HCT116 (cell line): ENCODE measurements around the gene CCL20. TPM values are rescaled to one million over a fixed set of nuclear protein-coding genes. Genes with fewer than 3 reads are reported as not detected.

Source experiments
- ATAC-seq: fragments of 200-7000 bp; cut with Tn5 transposase; 2 replicates; pipeline ENCODE4 v1.9.1; 2020; ENCODE audit warnings: mild to moderate bottlenecking, moderate library complexity
- BruUV-seq: library from RNA; stranded (reverse); fragments of 400-500 nt; replicated peaks from 2 replicates; lab custom pipeline; 2021; lab: Mats Ljungman, UMichigan
- CTCF ChIA-PET: fragments of 300-600 bp; sonication (Branson Sonifier 250); formaldehyde crosslinking; loops from one replicate; lab custom pipeline; 2021; ENCODE audit warnings: antibody characterized with exemption; lab: Charles Lee
- POLR2A ChIA-PET: fragments of 300-600, 350-600 bp; sonication (Branson Sonifier 250); formaldehyde crosslinking; loops from one replicate; lab custom pipeline; 2021; ENCODE audit warnings: antibody characterized with exemption; lab: Charles Lee
- RAD21 ChIA-PET, 2 experiments: fragments of 300-600 bp; sonication (Branson Sonifier 250); formaldehyde crosslinking; loops; one replicate each; lab custom pipeline; 2023; ENCODE audit warnings: low total read pairs in 2 of 2; ENCODE audit not compliant: uncharacterized antibody in 2 of 2, unreplicated experiment in 2 of 2, low non-redundant PET in 1 of 2; lab: Charles Lee
- DNase-seq: peaks from one replicate; pipeline ENCODE4 v3.0.0-alpha.2; 2010; ENCODE audit warnings: low read depth, low spot score
- H2AFZ ChIP-seq: fragments of 200-600 bp; shearing (Covaris generic), sonication (generic); 2 replicates; pipeline ENCODE4 v1.6.1; 2017; ENCODE audit warnings: low read depth, mixed run types, mixed read lengths, antibody characterized with exemption, low read length; ENCODE audit not compliant: poor library complexity, severe bottlenecking
- H3K27ac ChIP-seq: 2 replicates; pipeline ENCODE4 v1.5.1; 2012; ENCODE audit warnings: low read depth, low read length
- H3K27me3 ChIP-seq: fragments of 200-600 bp; sonication (generic); 2 replicates; pipeline ENCODE4 v1.6.1; 2016; ENCODE audit warnings: mixed run types, low read length, mixed read lengths; ENCODE audit not compliant: insufficient read depth
- H3K36me3 ChIP-seq, 2 experiments: fragments of 200-500 bp in 1 of 2; fragments of 200-600 bp in 1 of 2; sonication (Bioruptor generic) in 1 of 2; sonication (generic) in 1 of 2; 2 replicates each; pipeline versions ENCODE4 v1.5.1 to v1.6.1; 2014 to 2016; ENCODE audit warnings: low read length in 2 of 2, inconsistent platforms in 1 of 2, mixed read lengths in 1 of 2, mixed run types in 1 of 2; ENCODE audit not compliant: insufficient read depth in 2 of 2, control insufficient read depth in 1 of 2
- H3K4me1 ChIP-seq, 2 experiments: fragments of 200-600 bp in 1 of 2; sonication (generic) in 1 of 2; 2 replicates each; pipeline versions ENCODE4 v1.5.1 to v1.6.1; 2012 to 2017; ENCODE audit warnings: low read length in 2 of 2, inconsistent platforms in 1 of 2, mild to moderate bottlenecking in 1 of 2, mixed read lengths in 1 of 2, mixed run types in 1 of 2, moderate library complexity in 1 of 2; ENCODE audit not compliant: insufficient read depth in 2 of 2, control insufficient read depth in 1 of 2
- H3K4me2 ChIP-seq: fragments of 200-600 bp; sonication (generic); 2 replicates; pipeline ENCODE4 v1.6.1; 2017; ENCODE audit warnings: mixed run types, low read length, mixed read lengths
- H3K4me3 ChIP-seq, 2 experiments: fragments of 200-600 bp in 1 of 2; sonication (generic) in 1 of 2; replicated peaks in 1 of 2; 2 replicates each; pipeline ENCODE4 v1.5.1; 2011 to 2016; ENCODE audit warnings: low read length in 2 of 2, control low read depth in 1 of 2, low read depth in 1 of 2, mild to moderate bottlenecking in 1 of 2, mixed read lengths in 1 of 2, mixed run types in 1 of 2
- H3K79me2 ChIP-seq: fragments of 200-600 bp; sonication (generic); 2 replicates; pipeline ENCODE4 v1.6.1; 2017; ENCODE audit warnings: mild to moderate bottlenecking, mixed run types, low read length, moderate library complexity, mixed read lengths; ENCODE audit not compliant: insufficient read depth
- H3K9ac ChIP-seq: fragments of 200-600 bp; sonication (generic); 2 replicates; pipeline ENCODE4 v1.6.1; 2016; ENCODE audit warnings: low read length, mixed read lengths
- H3K9me2 ChIP-seq: fragments of 200-600 bp; sonication (generic), shearing (Covaris generic); 2 replicates; pipeline ENCODE4 v1.6.1; 2017; ENCODE audit warnings: mixed run types, mild to moderate bottlenecking, moderate library complexity; ENCODE audit not compliant: insufficient read depth
- H3K9me3 ChIP-seq, 2 experiments: fragments of 200-500 bp in 1 of 2; fragments of 200-600 bp in 1 of 2; sonication (Bioruptor generic) in 1 of 2; sonication (generic) in 1 of 2; 2 replicates each; pipeline ENCODE4 v1.6.1; 2014 to 2017; ENCODE audit warnings: low read length in 2 of 2, mixed read lengths in 2 of 2, inconsistent platforms in 1 of 2, low read depth in 1 of 2, mild to moderate bottlenecking in 1 of 2, mixed run types in 1 of 2, moderate library complexity in 1 of 2; ENCODE audit not compliant: control insufficient read depth in 1 of 2, insufficient read depth in 1 of 2
- H4K20me1 ChIP-seq: fragments of 200-600 bp; sonication (generic), shearing (Covaris generic); 2 replicates; pipeline ENCODE4 v1.6.1; 2017; ENCODE audit warnings: mixed run types, mild to moderate bottlenecking, moderate library complexity; ENCODE audit not compliant: insufficient read depth
- CEBPB ChIP-seq: IDR thresholded peaks from 2 replicates; pipeline ENCODE4 v1.6.1; 2012; ENCODE audit warnings: low read depth
- CTCF ChIP-seq, 3 experiments: fragments of 200-600 bp in 1 of 3; sonication (generic) in 1 of 3; IDR thresholded peaks in 2 of 3; conservative IDR thresholded peaks in 1 of 3; 2 replicates each; pipeline ENCODE4 v1.5.1; 2012 to 2017; ENCODE audit warnings: low read depth in 2 of 3, low read length in 2 of 3, antibody characterized with exemption in 1 of 3, borderline replicate concordance in 1 of 3, control low read depth in 1 of 3, mild to moderate bottlenecking in 1 of 3, mixed read lengths in 1 of 3, mixed run types in 1 of 3, moderate library complexity in 1 of 3; ENCODE audit not compliant: insufficient read depth in 1 of 3
- POLR2A ChIP-seq: IDR thresholded peaks from 2 replicates; pipeline ENCODE4 v1.7.0; 2011; ENCODE audit warnings: borderline replicate concordance; ENCODE audit not compliant: insufficient read depth, insufficient read length; ENCODE audit errors: extremely low read depth
- REST ChIP-seq: IDR thresholded peaks from 2 replicates; pipeline ENCODE4 v1.6.1; 2012; ENCODE audit warnings: low read depth
- SRF ChIP-seq: IDR thresholded peaks from 2 replicates; pipeline ENCODE4 v1.6.1; 2012; ENCODE audit warnings: low read depth
- ZNF274 ChIP-seq: fragments of 200-500 bp; sonication (Bioruptor generic); IDR thresholded peaks from 2 replicates; pipeline ENCODE4 v1.6.1; 2014; ENCODE audit warnings: mild to moderate bottlenecking, low read depth, low read length, inconsistent platforms
- intact Hi-C: fragments of 100-400 bp; cut with micrococcal nuclease; formaldehyde crosslinking; loops from 2 replicates; pipeline ENCODE4 v1.10.0; 2022
- total RNA-seq: library from RNA; stranded (reverse); gene quantifications from one replicate; pipeline ENCODE4 v1.2.1, GENCODE V29; 2021; ENCODE audit not compliant: unreplicated experiment
- TF ChIP-seq, protein P1 (sequence below): IDR thresholded peaks from 2 replicates; pipeline ENCODE4 v1.6.1; 2011; ENCODE audit warnings: mild to moderate bottlenecking, low read length, moderate library complexity; ENCODE audit not compliant: insufficient replicate concordance; ENCODE audit errors: extremely low read depth
- TF ChIP-seq, protein P2 (sequence below): IDR thresholded peaks from 2 replicates; pipeline ENCODE4 v1.6.1; 2012

Gene CCL20
- total RNA-seq, 1 experiment from 2014 or later, result 0.30 TPM

GRCh38 chr2:227804975-227805374 is 8.7 kb upstream of the CCL20 start:
- no peak for TF ChIP-seq REST
- no peak for TF ChIP-seq SRF
- TF ChIP-seq, protein P1, sequence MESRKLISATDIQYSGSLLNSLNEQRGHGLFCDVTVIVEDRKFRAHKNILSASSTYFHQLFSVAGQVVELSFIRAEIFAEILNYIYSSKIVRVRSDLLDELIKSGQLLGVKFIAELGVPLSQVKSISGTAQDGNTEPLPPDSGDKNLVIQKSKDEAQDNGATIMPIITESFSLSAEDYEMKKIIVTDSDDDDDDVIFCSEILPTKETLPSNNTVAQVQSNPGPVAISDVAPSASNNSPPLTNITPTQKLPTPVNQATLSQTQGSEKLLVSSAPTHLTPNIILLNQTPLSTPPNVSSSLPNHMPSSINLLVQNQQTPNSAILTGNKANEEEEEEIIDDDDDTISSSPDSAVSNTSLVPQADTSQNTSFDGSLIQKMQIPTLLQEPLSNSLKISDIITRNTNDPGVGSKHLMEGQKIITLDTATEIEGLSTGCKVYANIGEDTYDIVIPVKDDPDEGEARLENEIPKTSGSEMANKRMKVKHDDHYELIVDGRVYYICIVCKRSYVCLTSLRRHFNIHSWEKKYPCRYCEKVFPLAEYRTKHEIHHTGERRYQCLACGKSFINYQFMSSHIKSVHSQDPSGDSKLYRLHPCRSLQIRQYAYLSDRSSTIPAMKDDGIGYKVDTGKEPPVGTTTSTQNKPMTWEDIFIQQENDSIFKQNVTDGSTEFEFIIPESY, result no peak
- TF ChIP-seq ZNF274, result no peak
- TF ChIP-seq CTCF (IDR thresholded peaks at IDR 0.05 in 2 of 3, conservative IDR thresholded peaks at IDR 0.05 in 1 of 3; ENCODE audit: borderline replicate concordance in 1 of 3, insufficient read depth in 1 of 3, low read depth in 2 of 3, low read length in 2 of 3), result no peak
- no peak for TF ChIP-seq POLR2A
- TF ChIP-seq, protein P2, sequence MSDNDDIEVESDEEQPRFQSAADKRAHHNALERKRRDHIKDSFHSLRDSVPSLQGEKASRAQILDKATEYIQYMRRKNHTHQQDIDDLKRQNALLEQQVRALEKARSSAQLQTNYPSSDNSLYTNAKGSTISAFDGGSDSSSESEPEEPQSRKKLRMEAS, result no peak
- TF ChIP-seq CEBPB, result no peak
- H3K4me2 ChIP-seq, result no peak overlapping the region
- no peak overlapping the region for H2AFZ ChIP-seq
- H4K20me1 ChIP-seq, result no peaks in the 10 kb centered on the region
- no peak overlapping the region for H3K27ac ChIP-seq
- ChIA-PET CTCF (no interaction called here), POLR2A (interaction anchor here (1.0 kb wide), 1 partner anchor 9 kb away, joined by 3 read pairs; no protein-coding TSS in a partner anchor), RAD21 (no interaction called here)
- H3K4me3 ChIP-seq, result no peak overlapping the region
- H3K9me2 ChIP-seq, result no peaks in the 10 kb centered on the region
- no peaks in the 10 kb centered on the region for H3K36me3 ChIP-seq
- no TSS peak for BruUV-seq
- intact Hi-C loops, result no loop called here
- DNase-seq, result no peak
- H3K27me3 ChIP-seq, result no peaks in the 10 kb centered on the region
- H3K4me1 ChIP-seq, result no peaks in the 10 kb centered on the region
- ATAC-seq, result no peak
- H3K79me2 ChIP-seq, result no peaks in the 10 kb centered on the region
- H3K9me3 ChIP-seq, result no peaks in the 10 kb centered on the region
- no peak overlapping the region for H3K9ac ChIP-seq
